ENCODE data around the gene HID1.

GRCh38 chr17:75003957-75004355 lies 31.4 kb upstream of the HID1 start:
- TF ChIP-seq, protein P1, sequence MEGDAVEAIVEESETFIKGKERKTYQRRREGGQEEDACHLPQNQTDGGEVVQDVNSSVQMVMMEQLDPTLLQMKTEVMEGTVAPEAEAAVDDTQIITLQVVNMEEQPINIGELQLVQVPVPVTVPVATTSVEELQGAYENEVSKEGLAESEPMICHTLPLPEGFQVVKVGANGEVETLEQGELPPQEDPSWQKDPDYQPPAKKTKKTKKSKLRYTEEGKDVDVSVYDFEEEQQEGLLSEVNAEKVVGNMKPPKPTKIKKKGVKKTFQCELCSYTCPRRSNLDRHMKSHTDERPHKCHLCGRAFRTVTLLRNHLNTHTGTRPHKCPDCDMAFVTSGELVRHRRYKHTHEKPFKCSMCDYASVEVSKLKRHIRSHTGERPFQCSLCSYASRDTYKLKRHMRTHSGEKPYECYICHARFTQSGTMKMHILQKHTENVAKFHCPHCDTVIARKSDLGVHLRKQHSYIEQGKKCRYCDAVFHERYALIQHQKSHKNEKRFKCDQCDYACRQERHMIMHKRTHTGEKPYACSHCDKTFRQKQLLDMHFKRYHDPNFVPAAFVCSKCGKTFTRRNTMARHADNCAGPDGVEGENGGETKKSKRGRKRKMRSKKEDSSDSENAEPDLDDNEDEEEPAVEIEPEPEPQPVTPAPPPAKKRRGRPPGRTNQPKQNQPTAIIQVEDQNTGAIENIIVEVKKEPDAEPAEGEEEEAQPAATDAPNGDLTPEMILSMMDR (IDR thresholded peaks at IDR 0.05 in 4 of 5, conservative IDR thresholded peaks at IDR 0.05 in 1 of 5), result no peak
- TF ChIP-seq POLR2A (IDR thresholded peaks at IDR 0.05), result no peak
